Measurements from ENCODE around the gene KANSL3. TPM values are rescaled to one million over a fixed set of nuclear protein-coding genes. Genes with fewer than 3 reads are reported as not detected.

The KANSL3 gene
- total and polyA plus RNA-seq, 9 donors: 28.0 to 55.7 (median 47.0) TPM

- no peak for DNase-seq
- Histone ChIP-seq H3K9me3 (no peaks in the 10 kb centered on the region), H3K36me3 (no peaks in the 10 kb centered on the region), H3K27me3 (no peaks in the 10 kb centered on the region), H3K27ac (no peak overlapping the region), H3K4me3 (no peak overlapping the region), H3K4me1 (ENCODE audit: insufficient read depth) (no peaks in the 10 kb centered on the region)
- intact Hi-C loops (cut with DNase I): no loop called here
- TF ChIP-seq CTCF (IDR thresholded peaks at IDR 0.05) (no peak), EP300 (IDR thresholded peaks at IDR 0.05) (no peak), POLR2A (IDR thresholded peaks at IDR 0.05) (no peak)
- 71 to 78% (median 75%) methylated on average over 5 of the region's 5 CpGs for WGBS, 3 donors
Measured at GRCh38 chr2:96565111-96565510, 73.0 kb downstream of the KANSL3 start.

- TF ChIP-seq POLR2A (IDR thresholded peaks at IDR 0.05) (no peak), CTCF (IDR thresholded peaks at IDR 0.05) (no peak), EP300 (IDR thresholded peaks at IDR 0.05) (no peak)
- no peaks in the 10 kb centered on the region for H3K27me3 ChIP-seq
- no peak overlapping the region for H3K4me3 ChIP-seq
- intact Hi-C loops (cut with DNase I): no loop called here
- DNase-seq: no peak
- no peaks in the 10 kb centered on the region for H3K9me3 ChIP-seq
- no peaks in the 10 kb centered on the region for H3K36me3 ChIP-seq
- 59 to 62% (median 61%) methylated on average over 3 of the region's 3 CpGs for WGBS, 3 donors
- no peak overlapping the region for H3K27ac ChIP-seq
- H3K4me1 ChIP-seq (ENCODE audit: insufficient read depth): no peaks in the 10 kb centered on the region
Measured at GRCh38 chr2:96564563-96564962, 73.5 kb downstream of the KANSL3 start.

- 72 to 75% (median 72%) methylated on average over 4 of the region's 4 CpGs for WGBS, 3 donors
- no peak for TF ChIP-seq CTCF (IDR thresholded peaks at IDR 0.05)
- no peak for TF ChIP-seq EP300 (IDR thresholded peaks at IDR 0.05)
- TF ChIP-seq POLR2A (IDR thresholded peaks at IDR 0.05): no peak
- Histone ChIP-seq H3K27me3 (no peaks in the 10 kb centered on the region), H3K27ac (no peak overlapping the region), H3K4me1 (ENCODE audit: insufficient read depth) (no peaks in the 10 kb centered on the region), H3K9me3 (no peaks in the 10 kb centered on the region), H3K36me3 (no peaks in the 10 kb centered on the region), H3K4me3 (no peak overlapping the region)
- intact Hi-C loops (cut with DNase I): no loop called here
- DNase-seq: no peak
Measured at GRCh38 chr2:96564026-96564425, 74.1 kb downstream of the KANSL3 start.

GRCh38 chr2:96558485-96558884, 79.6 kb downstream of the KANSL3 start:
- H3K9me3 ChIP-seq: no peaks in the 10 kb centered on the region
- DNase-seq: no peak
- H3K4me3 ChIP-seq: no peak overlapping the region
- H3K36me3 ChIP-seq: no peaks in the 10 kb centered on the region
- WGBS, 3 donors: 91 to 93% (median 92%) methylated on average over 8 of the region's 8 CpGs
- no peaks in the 10 kb centered on the region for H3K27me3 ChIP-seq
- TF ChIP-seq CTCF (IDR thresholded peaks at IDR 0.05) (no peak), EP300 (IDR thresholded peaks at IDR 0.05) (no peak), POLR2A (IDR thresholded peaks at IDR 0.05) (no peak)
- no peak overlapping the region for H3K27ac ChIP-seq
- intact Hi-C loops (cut with DNase I): loop anchor here in 1 of 4 donors (10.0 kb wide), 1 partner anchor 406 kb away; no protein-coding TSS in a partner anchor
- H3K4me1 ChIP-seq (ENCODE audit: insufficient read depth): peaks cover 4% of the 10 kb centered on the region
